GM23338 (cell line): ENCODE measurements around the gene IER2. TPM values are rescaled to one million over a fixed set of nuclear protein-coding genes. Genes with fewer than 3 reads are reported as not detected.

ENCODE experiments used
- ATAC-seq: fragments of 200-7000 bp; cut with Tn5 transposase; 3 replicates; pipeline ENCODE4 v1.9.1; 2020
- DNase-seq: peaks from one replicate; pipeline ENCODE4 v3.0.0-alpha.2; 2015; ENCODE audit warnings: low spot score
- H2AFZ ChIP-seq: fragments of 200-600 bp; sonication (generic); 2 replicates; pipeline ENCODE4 v1.8.0; 2016; ENCODE audit warnings: antibody characterized with exemption, mild to moderate bottlenecking, moderate library complexity
- H3F3A ChIP-seq: fragments of 200-600 bp; sonication (generic); replicated peaks from 2 replicates; pipeline ENCODE4 v1.8.0; 2017; ENCODE audit warnings: antibody characterized with exemption, mixed run types, low read depth
- H3K27ac ChIP-seq: fragments of 200-600 bp; sonication (generic); 2 replicates; pipeline ENCODE4 v1.6.1; 2016; ENCODE audit warnings: low read depth
- H3K27me3 ChIP-seq: fragments of 200-600 bp; sonication (generic); 2 replicates; pipeline ENCODE4 v1.8.0; 2016; ENCODE audit warnings: mild to moderate bottlenecking, mixed run types, moderate library complexity; ENCODE audit not compliant: insufficient read depth
- H3K36me3 ChIP-seq: fragments of 200-600 bp; sonication (generic); 2 replicates; pipeline ENCODE4 v1.8.0; 2016; ENCODE audit warnings: mild to moderate bottlenecking; ENCODE audit not compliant: insufficient read depth
- H3K4me1 ChIP-seq: fragments of 200-600 bp; sonication (generic); 2 replicates; pipeline ENCODE4 v1.8.0; 2016; ENCODE audit warnings: mild to moderate bottlenecking, moderate library complexity; ENCODE audit not compliant: insufficient read depth
- H3K4me2 ChIP-seq: fragments of 200-600 bp; sonication (generic); 2 replicates; pipeline ENCODE4 v1.7.1; 2017; ENCODE audit warnings: mixed run types
- H3K4me3 ChIP-seq: fragments of 200-600 bp; sonication (generic); 2 replicates; pipeline ENCODE4 v1.6.1; 2016; ENCODE audit warnings: mixed run types
- H3K79me2 ChIP-seq: fragments of 200-600 bp; sonication (generic); replicated peaks from 2 replicates; pipeline ENCODE4 v1.8.0; 2017; ENCODE audit warnings: mild to moderate bottlenecking; ENCODE audit not compliant: insufficient read depth
- H3K9me2 ChIP-seq: fragments of 200-600 bp; sonication (generic); 2 replicates; pipeline ENCODE4 v1.8.0; 2017; ENCODE audit not compliant: insufficient read depth
- H4K20me1 ChIP-seq: fragments of 200-600 bp; sonication (generic); replicated peaks from 2 replicates; pipeline ENCODE4 v1.8.0; 2017; ENCODE audit warnings: mild to moderate bottlenecking; ENCODE audit not compliant: insufficient read depth
- H3K27ac Mint-ChIP-seq: 2 replicates; pipeline ENCODE4 v1.8.0; 2020; ENCODE audit warnings: inconsistent platforms, mild to moderate bottlenecking, moderate library complexity, mixed read lengths
- H3K27me3 Mint-ChIP-seq: 3 replicates; pipeline ENCODE4 v1.8.0; 2022; ENCODE audit warnings: low read depth, mild to moderate bottlenecking, moderate library complexity, mixed read lengths, inconsistent platforms; ENCODE audit not compliant: insufficient read depth, poor library complexity
- H3K36me3 Mint-ChIP-seq: 3 replicates; pipeline ENCODE4 v1.8.0; 2021; ENCODE audit warnings: low read depth, mild to moderate bottlenecking, inconsistent platforms, moderate library complexity, mixed read lengths
- H3K4me1 Mint-ChIP-seq: 3 replicates; pipeline ENCODE4 v1.8.0; 2020; ENCODE audit warnings: mild to moderate bottlenecking, inconsistent platforms, mixed read lengths
- H3K4me3 Mint-ChIP-seq: 3 replicates; pipeline ENCODE4 v1.8.0; 2021; ENCODE audit warnings: moderate library complexity, mild to moderate bottlenecking, inconsistent platforms, mixed read lengths
- H3K9me3 Mint-ChIP-seq: 3 replicates; pipeline ENCODE4 v1.8.0; 2020; ENCODE audit warnings: moderate library complexity, mild to moderate bottlenecking, inconsistent platforms, mixed read lengths
- CREB1 ChIP-seq: fragments of 250-450 bp; sonication (Bioruptor Pico); IDR thresholded peaks from 2 replicates; pipeline ENCODE4 v1.5.0; 2020; ENCODE audit warnings: low read depth, mild to moderate bottlenecking, moderate library complexity
- CTCF ChIP-seq, 2 experiments: fragments of 200-600 bp in 1 of 2; sonication (generic) in 1 of 2; conservative IDR thresholded peaks; 2 replicates each; pipeline versions ENCODE4 v1.5.1 to v1.6.1; 2016 to 2017; ENCODE audit warnings: antibody characterized with exemption in 2 of 2, low read depth in 2 of 2, mild to moderate bottlenecking in 2 of 2, moderate library complexity in 1 of 2
- EZH2 ChIP-seq: fragments of 200-600 bp; sonication (generic); IDR thresholded peaks from one replicate; pipeline ENCODE4 v1.8.0; 2017; ENCODE audit warnings: antibody characterized with exemption, mild to moderate bottlenecking, low read depth; ENCODE audit not compliant: unreplicated experiment
- EZH2phosphoT487 ChIP-seq: fragments of 200-600 bp; sonication (generic); IDR thresholded peaks from one replicate; pipeline ENCODE4 v1.8.1; 2018; ENCODE audit warnings: antibody characterized with exemption; ENCODE audit not compliant: unreplicated experiment
- JUNB ChIP-seq: IDR thresholded peaks from one replicate; pipeline ENCODE4 v1.6.1; 2016; ENCODE audit warnings: antibody characterized with exemption; ENCODE audit not compliant: unreplicated experiment
- NANOG ChIP-seq: IDR thresholded peaks from 2 replicates; pipeline ENCODE4 v1.6.1; 2016; ENCODE audit warnings: antibody characterized with exemption, borderline replicate concordance
- POLR2AphosphoS5 ChIP-seq: IDR thresholded peaks from 2 replicates; pipeline ENCODE4 v1.6.1; 2016; ENCODE audit warnings: antibody characterized with exemption, low read depth
- REST ChIP-seq: IDR thresholded peaks from one replicate; pipeline ENCODE4 v1.6.1; 2018; ENCODE audit warnings: antibody characterized with exemption; ENCODE audit not compliant: unreplicated experiment
- STAT1 ChIP-seq: IDR thresholded peaks from one replicate; pipeline ENCODE4 v1.6.1; 2016; ENCODE audit warnings: antibody characterized with exemption; ENCODE audit not compliant: unreplicated experiment
- ZNF331 ChIP-seq: fragments of 250-450 bp; sonication (Bioruptor Pico); IDR thresholded peaks from 2 replicates; pipeline ENCODE4 v1.5.0; 2020; ENCODE audit warnings: low read depth, mild to moderate bottlenecking, moderate library complexity
- ZNF462 ChIP-seq: fragments of 250-450 bp; sonication (Bioruptor Pico); IDR thresholded peaks from 2 replicates; pipeline ENCODE4 v1.5.0; 2020; ENCODE audit warnings: mild to moderate bottlenecking, moderate library complexity
- polyA plus RNA-seq: library from polyadenylated mRNA; unstranded; fragments of >200 nt; fragmentation: Nextera tagmentation; extraction: Ambion mirVana; gene quantifications from 2 replicates; pipeline ENCODE4 v1.2.1, GENCODE V29; 2016
- total RNA-seq: library from RNA; depleted of rRNA; stranded (reverse); fragments of >200 nt; shearing (Covaris generic); gene quantifications from 2 replicates; pipeline ENCODE4 v1.2.3, GENCODE V29; 2014
- TF ChIP-seq, protein P1 (sequence below): IDR thresholded peaks from 2 replicates; pipeline ENCODE4 v1.6.1; 2016; ENCODE audit warnings: antibody characterized with exemption

The IER2 gene
- total and polyA plus RNA-seq, 2 experiments from 2014 or later, result 124 to 191 TPM

DNA sequence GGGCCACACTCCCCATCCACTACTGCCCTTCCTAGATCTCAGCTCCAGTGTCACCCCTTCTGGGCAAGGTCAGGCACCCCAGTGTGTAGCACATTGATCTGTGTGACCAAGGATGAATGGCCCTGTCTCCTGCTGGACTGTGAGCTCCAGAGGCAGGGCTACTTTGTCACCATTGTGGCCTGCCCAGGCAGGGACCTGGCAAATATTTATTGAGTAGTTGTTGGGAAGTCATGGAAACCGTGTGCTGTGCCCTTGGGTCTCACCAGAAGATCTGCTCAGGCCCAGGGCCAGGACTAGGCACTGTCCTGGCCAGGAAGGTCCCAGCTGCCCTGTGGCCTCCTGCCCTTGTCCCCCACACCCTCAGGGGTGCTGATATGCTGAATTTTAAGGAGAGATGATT lies 21.6 kb upstream of the IER2 start (continued):
- TF ChIP-seq ZNF331 (CRISPR knock-in tag) (no peak), CTCF (conservative IDR thresholded peaks at IDR 0.05; ENCODE audit: low read depth in 2 of 2) (no peak), JUNB (no peak)

- H2AFZ ChIP-seq, result no peak overlapping the region
- H3K79me2 ChIP-seq, result peaks cover 100% of the 10 kb centered on the region
- Mint-ChIP-seq H3K9me3 (no peaks in the 10 kb centered on the region), H3K4me3 (no peak overlapping the region), H3K27me3 (peaks cover 14% of the 10 kb centered on the region), H3K36me3 (peaks cover 29% of the 10 kb centered on the region), H3K4me1 (peaks cover 5% of the 10 kb centered on the region; the same call in 2 of the 3 replicates), H3K27ac (no peak overlapping the region)
- H3F3A ChIP-seq, result no peaks in the 10 kb centered on the region
- no peaks in the 10 kb centered on the region for H3K9me2 ChIP-seq
- ATAC-seq (no peak), DNase-seq (no peak)
- TF ChIP-seq JUNB, result no peak
- TF ChIP-seq EZH2phosphoT487, result no peak
- TF ChIP-seq EZH2, result no peak
- no peak for TF ChIP-seq ZNF331 (CRISPR knock-in tag)
- TF ChIP-seq NANOG, result no peak
- TF ChIP-seq CREB1 (CRISPR knock-in tag), result no peak
- no peak for TF ChIP-seq STAT1
- no peak for TF ChIP-seq ZNF462 (CRISPR knock-in tag)
- TF ChIP-seq POLR2AphosphoS5, result no peak
- TF ChIP-seq, protein P1, sequence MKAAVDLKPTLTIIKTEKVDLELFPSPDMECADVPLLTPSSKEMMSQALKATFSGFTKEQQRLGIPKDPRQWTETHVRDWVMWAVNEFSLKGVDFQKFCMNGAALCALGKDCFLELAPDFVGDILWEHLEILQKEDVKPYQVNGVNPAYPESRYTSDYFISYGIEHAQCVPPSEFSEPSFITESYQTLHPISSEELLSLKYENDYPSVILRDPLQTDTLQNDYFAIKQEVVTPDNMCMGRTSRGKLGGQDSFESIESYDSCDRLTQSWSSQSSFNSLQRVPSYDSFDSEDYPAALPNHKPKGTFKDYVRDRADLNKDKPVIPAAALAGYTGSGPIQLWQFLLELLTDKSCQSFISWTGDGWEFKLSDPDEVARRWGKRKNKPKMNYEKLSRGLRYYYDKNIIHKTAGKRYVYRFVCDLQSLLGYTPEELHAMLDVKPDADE, result no peak
- no peak for TF ChIP-seq REST
- H3K4me2 ChIP-seq, result no peak overlapping the region
- peaks cover 92% of the 10 kb centered on the region for H4K20me1 ChIP-seq
- no peaks in the 10 kb centered on the region for H3K27me3 ChIP-seq
- H3K4me3 ChIP-seq, result no peak overlapping the region
- H3K36me3 ChIP-seq, result no peaks in the 10 kb centered on the region
- H3K27ac ChIP-seq, result no peak overlapping the region
- H3K4me1 ChIP-seq, result no peaks in the 10 kb centered on the region
Measured at GRCh38 chr19:13129384-13129783, 20.8 kb upstream of the IER2 start.
